Chondrocyte (in vitro differentiated cells): ENCODE results near the gene ARMH4. TPM values are rescaled to one million over a fixed set of nuclear protein-coding genes. Genes with fewer than 3 reads are reported as not detected.

ENCODE experiments used
- DNase-seq: peaks from one replicate; pipeline ENCODE4 v3.0.0; 2021; ENCODE audit warnings: mixed read lengths, low spot score
- H3K27ac Mint-ChIP-seq: one replicate; pipeline ENCODE4 v1.8.0; 2021; ENCODE audit warnings: mild to moderate bottlenecking, moderate library complexity, mixed read lengths; ENCODE audit not compliant: unreplicated experiment
- H3K27me3 Mint-ChIP-seq: 2 replicates; pipeline ENCODE4 v1.8.0; 2021; ENCODE audit warnings: low read depth, mixed read lengths
- H3K36me3 Mint-ChIP-seq: 2 replicates; pipeline ENCODE4 v1.8.0; 2021; ENCODE audit warnings: low read depth, mixed read lengths
- H3K4me1 Mint-ChIP-seq: 2 replicates; pipeline ENCODE4 v1.8.0; 2021; ENCODE audit warnings: low read depth, mild to moderate bottlenecking, mixed read lengths
- H3K4me3 Mint-ChIP-seq: one replicate; pipeline ENCODE4 v1.8.0; 2021; ENCODE audit warnings: mild to moderate bottlenecking, moderate library complexity, mixed read lengths; ENCODE audit not compliant: unreplicated experiment
- H3K9me3 Mint-ChIP-seq: 2 replicates; pipeline ENCODE4 v1.8.0; 2021; ENCODE audit warnings: low read depth, mixed read lengths
- CTCF ChIP-seq: fragments of 200-600 bp; sonication (generic); IDR thresholded peaks from 2 replicates; pipeline ENCODE4 v1.5.0; 2021; ENCODE audit warnings: antibody characterized with exemption, mild to moderate bottlenecking, moderate library complexity
- total RNA-seq: library from RNA; stranded (reverse); gene quantifications from 3 replicates; pipeline ENCODE4 v1.2.1, GENCODE V29; 2021

The ARMH4 gene
- total RNA-seq, 1 donor from 2014 or later, result 23.3 TPM

GRCh38 chr14:58059126-58059525 is 92.9 kb downstream of the ARMH4 start:
- no peak overlapping the region for H3K4me3 Mint-ChIP-seq
- H3K9me3 Mint-ChIP-seq, result no peaks in the 10 kb centered on the region
- peaks cover 6% of the 10 kb centered on the region for H3K4me1 Mint-ChIP-seq
- no peaks in the 10 kb centered on the region for H3K36me3 Mint-ChIP-seq
- H3K27ac Mint-ChIP-seq, result no peak overlapping the region
- DNase-seq, result no peak
- no peaks in the 10 kb centered on the region for H3K27me3 Mint-ChIP-seq
- no peak for TF ChIP-seq CTCF

GRCh38 chr14:58055497-58056010 is 96.5 kb downstream of the ARMH4 start:
- TF ChIP-seq CTCF, result no peak
- no peak overlapping the region for H3K27ac Mint-ChIP-seq
- no peak overlapping the region for H3K4me3 Mint-ChIP-seq
- DNase-seq, result no peak
- peaks cover 6% of the 10 kb centered on the region for H3K4me1 Mint-ChIP-seq
- no peaks in the 10 kb centered on the region for H3K27me3 Mint-ChIP-seq
- no peaks in the 10 kb centered on the region for H3K9me3 Mint-ChIP-seq
- peaks cover 2% of the 10 kb centered on the region for H3K36me3 Mint-ChIP-seq

- H3K36me3 Mint-ChIP-seq, result peaks cover 2% of the 10 kb centered on the region
- peaks cover 3% of the 10 kb centered on the region for H3K4me1 Mint-ChIP-seq
- H3K9me3 Mint-ChIP-seq, result no peaks in the 10 kb centered on the region
- no peak for TF ChIP-seq CTCF
- no peak overlapping the region for H3K4me3 Mint-ChIP-seq
- DNase-seq, result no peak
- H3K27ac Mint-ChIP-seq, result no peak overlapping the region
- H3K27me3 Mint-ChIP-seq, result no peaks in the 10 kb centered on the region
Measured at GRCh38 chr14:58054100-58054499, 97.9 kb downstream of the ARMH4 start.

GRCh38 chr14:58048219-58048618 is 103.8 kb downstream of the ARMH4 start:
- Mint-ChIP-seq H3K27ac (no peak overlapping the region), H3K36me3 (peaks cover 2% of the 10 kb centered on the region), H3K4me1 (peaks cover 5% of the 10 kb centered on the region), H3K4me3 (no peak overlapping the region), H3K9me3 (peaks cover 3% of the 10 kb centered on the region), H3K27me3 (no peaks in the 10 kb centered on the region)
- DNase-seq, result no peak
- no peak for TF ChIP-seq CTCF

- Mint-ChIP-seq H3K4me1 (no peaks in the 10 kb centered on the region), H3K36me3 (no peaks in the 10 kb centered on the region)
- no peak for DNase-seq
Measured at GRCh38 chr14:58027904-58028303, 124.1 kb downstream of the ARMH4 start.

More at GRCh38 chr14:58027904-58028303, 124.1 kb downstream of the ARMH4 start:
- H3K4me3 Mint-ChIP-seq, result no peak overlapping the region
- no peak overlapping the region for H3K27ac Mint-ChIP-seq
- H3K9me3 Mint-ChIP-seq, result no peaks in the 10 kb centered on the region
- no peaks in the 10 kb centered on the region for H3K27me3 Mint-ChIP-seq
- no peak for TF ChIP-seq CTCF
